Stimulated activated CD8-positive, alpha-beta memory T cell treated with anti-CD3 and anti-CD28 coated beads, Interleukin-2, amount 100 ng/mL, for 1 hour (primary cell): ENCODE data around the gene OMP.

Source experiments
- DNase-seq, 2 donors: peaks; one replicate each; pipeline ENCODE4 v3.0.0-alpha.2; 2020; ENCODE audit warnings: low read depth in 2 of 2

The OMP gene

GRCh38 chr11:77140231-77140851, 37.7 kb downstream of the OMP start:
- DNase-seq = no peak

- no peak for DNase-seq
Measured at GRCh38 chr11:77141034-77141433, 38.4 kb downstream of the OMP start.

GRCh38 chr11:77141475-77141874, 38.8 kb downstream of the OMP start:
- DNase-seq = no peak

GRCh38 chr11:77142091-77142975, 39.7 kb downstream of the OMP start:
- peak in 1 of 2 donors; percentile 4 for DNase-seq

- no peak for DNase-seq
Measured at GRCh38 chr11:77143405-77144020, 40.9 kb downstream of the OMP start.

- DNase-seq = no peak
Measured at GRCh38 chr11:77144196-77144856, 41.7 kb downstream of the OMP start.

- DNase-seq = no peak
Measured at GRCh38 chr11:77144857-77145428, 42.3 kb downstream of the OMP start.

GRCh38 chr11:77146261-77147035, 43.8 kb downstream of the OMP start:
- DNase-seq = no peak

GRCh38 chr11:77147036-77147315, 44.3 kb downstream of the OMP start:
- DNase-seq = no peak

GRCh38 chr11:77147668-77148321, 45.2 kb downstream of the OMP start:
- DNase-seq = no peak

GRCh38 chr11:77148963-77149715, 46.5 kb downstream of the OMP start:
- no peak for DNase-seq

- DNase-seq = no peak
Measured at GRCh38 chr11:77149716-77150392, 47.2 kb downstream of the OMP start.

- DNase-seq = no peak
Measured at GRCh38 chr11:77150836-77151235, 48.2 kb downstream of the OMP start.

GRCh38 chr11:77151804-77152509, 49.3 kb downstream of the OMP start:
- peak in 1 of 2 donors; percentile 7 for DNase-seq

GRCh38 chr11:77152846-77153245, 50.2 kb downstream of the OMP start:
- DNase-seq = no peak
